DMS79 (cell line): ENCODE data around the gene HELZ.

Experiments
- DNase-seq: peaks from one replicate; lab custom pipeline; 2025; lab: John Stamatoyannopoulos, UW

HELZ gene

GRCh38 chr17:67022451-67022810 lies 222.6 kb downstream of the HELZ start:
- DNase-seq, result no peak

- no peak for DNase-seq
These were observed 223.1 kb downstream of the HELZ start for GRCh38 chr17:67021743-67022450.

GRCh38 chr17:67021196-67021595 lies 223.8 kb downstream of the HELZ start:
- DNase-seq, result no peak
